PC-9 (cell line): Measurements from ENCODE around the gene DAB2.

Experiments used
- EZH2 ChIP-seq: fragments of 200-600 bp; sonication (generic); IDR thresholded peaks from 2 replicates; pipeline ENCODE4 v1.8.0; 2017; ENCODE audit warnings: antibody characterized with exemption, low read depth
- TF ChIP-seq, protein P1 (sequence below): fragments of 200-600 bp; sonication (generic); conservative IDR thresholded peaks from 2 replicates; pipeline ENCODE4 v1.6.1; 2017; ENCODE audit warnings: mixed run types, antibody characterized with exemption, mild to moderate bottlenecking, moderate library complexity

DNA sequence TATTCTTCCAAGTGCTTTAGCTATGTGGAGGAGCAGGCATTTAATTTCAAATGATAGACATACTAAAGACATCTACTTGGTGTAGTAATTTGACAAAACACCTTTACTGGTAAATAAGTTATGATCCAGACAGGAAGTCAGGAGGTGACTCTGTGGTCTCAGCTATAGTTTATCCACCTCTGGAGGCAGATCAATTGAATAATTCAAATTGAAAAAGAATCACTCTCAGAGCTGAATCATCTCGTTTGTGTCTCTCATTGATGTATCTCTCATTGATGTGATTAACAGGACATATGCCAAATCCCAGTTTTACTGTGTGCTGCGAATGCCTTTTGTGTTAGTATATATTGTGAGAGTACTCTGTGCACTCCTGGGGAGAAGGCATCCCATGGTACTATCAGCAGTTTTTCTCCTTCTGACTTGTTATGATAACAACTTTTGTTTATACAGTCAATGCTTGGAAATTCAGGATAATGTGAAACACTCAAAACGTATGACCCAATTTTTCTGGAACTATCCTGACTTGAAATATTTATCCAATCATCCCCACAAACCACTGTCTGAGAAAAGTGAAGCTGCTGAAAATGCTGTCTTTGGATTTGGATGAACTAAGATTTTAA lies 48.5 kb upstream of the DAB2 start:
- TF ChIP-seq, protein P1, sequence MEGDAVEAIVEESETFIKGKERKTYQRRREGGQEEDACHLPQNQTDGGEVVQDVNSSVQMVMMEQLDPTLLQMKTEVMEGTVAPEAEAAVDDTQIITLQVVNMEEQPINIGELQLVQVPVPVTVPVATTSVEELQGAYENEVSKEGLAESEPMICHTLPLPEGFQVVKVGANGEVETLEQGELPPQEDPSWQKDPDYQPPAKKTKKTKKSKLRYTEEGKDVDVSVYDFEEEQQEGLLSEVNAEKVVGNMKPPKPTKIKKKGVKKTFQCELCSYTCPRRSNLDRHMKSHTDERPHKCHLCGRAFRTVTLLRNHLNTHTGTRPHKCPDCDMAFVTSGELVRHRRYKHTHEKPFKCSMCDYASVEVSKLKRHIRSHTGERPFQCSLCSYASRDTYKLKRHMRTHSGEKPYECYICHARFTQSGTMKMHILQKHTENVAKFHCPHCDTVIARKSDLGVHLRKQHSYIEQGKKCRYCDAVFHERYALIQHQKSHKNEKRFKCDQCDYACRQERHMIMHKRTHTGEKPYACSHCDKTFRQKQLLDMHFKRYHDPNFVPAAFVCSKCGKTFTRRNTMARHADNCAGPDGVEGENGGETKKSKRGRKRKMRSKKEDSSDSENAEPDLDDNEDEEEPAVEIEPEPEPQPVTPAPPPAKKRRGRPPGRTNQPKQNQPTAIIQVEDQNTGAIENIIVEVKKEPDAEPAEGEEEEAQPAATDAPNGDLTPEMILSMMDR = no peak
- TF ChIP-seq EZH2 = no peak
